ENCODE results near the gene CEBPA.
"Not testable (repeated sequence)": the region's sequence is repeated elsewhere in the genome, so short reads cannot be mapped to it uniquely, and the experiment has no call there.

CEBPA gene

DNA sequence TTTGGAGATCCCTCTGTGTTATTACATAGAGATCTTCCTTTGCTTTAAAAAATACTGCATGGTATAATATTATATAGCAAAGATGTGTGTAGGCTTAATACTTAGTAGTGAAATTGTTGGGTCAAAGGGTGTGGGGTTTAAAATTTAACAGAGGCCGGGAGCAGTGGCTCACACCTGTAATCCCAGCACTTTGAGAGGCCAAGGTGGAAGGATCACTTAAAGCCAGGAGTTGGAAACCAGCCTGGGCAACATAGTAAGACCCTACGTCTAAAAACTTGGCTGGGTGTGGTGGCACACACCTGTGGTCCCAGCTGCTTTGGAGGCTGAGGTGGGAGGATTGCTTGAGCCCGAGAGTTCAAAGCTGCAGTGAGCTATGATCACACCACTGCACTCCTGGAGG is 22.3 kb upstream of the CEBPA start:
- no peaks in the 10 kb centered on the region for H3K79me2 ChIP-seq (ENCODE audit: insufficient read depth, low read length)
- H3K4me1 ChIP-seq (ENCODE audit: insufficient read depth, low read length): no peaks in the 10 kb centered on the region
- DNase-seq (no peak), ATAC-seq (ENCODE audit: insufficient read depth, low read depth) (no peak)
- TF ChIP-seq, protein P1, sequence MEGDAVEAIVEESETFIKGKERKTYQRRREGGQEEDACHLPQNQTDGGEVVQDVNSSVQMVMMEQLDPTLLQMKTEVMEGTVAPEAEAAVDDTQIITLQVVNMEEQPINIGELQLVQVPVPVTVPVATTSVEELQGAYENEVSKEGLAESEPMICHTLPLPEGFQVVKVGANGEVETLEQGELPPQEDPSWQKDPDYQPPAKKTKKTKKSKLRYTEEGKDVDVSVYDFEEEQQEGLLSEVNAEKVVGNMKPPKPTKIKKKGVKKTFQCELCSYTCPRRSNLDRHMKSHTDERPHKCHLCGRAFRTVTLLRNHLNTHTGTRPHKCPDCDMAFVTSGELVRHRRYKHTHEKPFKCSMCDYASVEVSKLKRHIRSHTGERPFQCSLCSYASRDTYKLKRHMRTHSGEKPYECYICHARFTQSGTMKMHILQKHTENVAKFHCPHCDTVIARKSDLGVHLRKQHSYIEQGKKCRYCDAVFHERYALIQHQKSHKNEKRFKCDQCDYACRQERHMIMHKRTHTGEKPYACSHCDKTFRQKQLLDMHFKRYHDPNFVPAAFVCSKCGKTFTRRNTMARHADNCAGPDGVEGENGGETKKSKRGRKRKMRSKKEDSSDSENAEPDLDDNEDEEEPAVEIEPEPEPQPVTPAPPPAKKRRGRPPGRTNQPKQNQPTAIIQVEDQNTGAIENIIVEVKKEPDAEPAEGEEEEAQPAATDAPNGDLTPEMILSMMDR (IDR thresholded peaks at IDR 0.05; ENCODE audit: borderline replicate concordance, extremely low read depth, low read length, poor library complexity, severe bottlenecking): no peak
- TF ChIP-seq EZH2 (IDR thresholded peaks at IDR 0.05; ENCODE audit: borderline replicate concordance, low read depth, low read length, severe bottlenecking): no peak
- H3K9me3 ChIP-seq (ENCODE audit: insufficient read depth, low read length, severe bottlenecking): peaks cover 6% of the 10 kb centered on the region
- H3K36me3 ChIP-seq (ENCODE audit: insufficient read depth, low read length): no peaks in the 10 kb centered on the region
- H3K4me2 ChIP-seq (ENCODE audit: insufficient read depth, low read length): no peak overlapping the region
- no peak overlapping the region for H2AFZ ChIP-seq (ENCODE audit: low read depth, low read length)
- no peak overlapping the region for H3K4me3 ChIP-seq (ENCODE audit: low read depth in 1 of 2, low read length in 2 of 2)
- no peak overlapping the region for H3K9ac ChIP-seq (ENCODE audit: low read depth, low read length)
- H4K20me1 ChIP-seq (ENCODE audit: insufficient read depth, low read length): no peaks in the 10 kb centered on the region
- H3K27ac ChIP-seq (ENCODE audit: low read length): no peak overlapping the region
- H3K27me3 ChIP-seq (ENCODE audit: insufficient read depth, low read length, poor library complexity): no peaks in the 10 kb centered on the region

DNA sequence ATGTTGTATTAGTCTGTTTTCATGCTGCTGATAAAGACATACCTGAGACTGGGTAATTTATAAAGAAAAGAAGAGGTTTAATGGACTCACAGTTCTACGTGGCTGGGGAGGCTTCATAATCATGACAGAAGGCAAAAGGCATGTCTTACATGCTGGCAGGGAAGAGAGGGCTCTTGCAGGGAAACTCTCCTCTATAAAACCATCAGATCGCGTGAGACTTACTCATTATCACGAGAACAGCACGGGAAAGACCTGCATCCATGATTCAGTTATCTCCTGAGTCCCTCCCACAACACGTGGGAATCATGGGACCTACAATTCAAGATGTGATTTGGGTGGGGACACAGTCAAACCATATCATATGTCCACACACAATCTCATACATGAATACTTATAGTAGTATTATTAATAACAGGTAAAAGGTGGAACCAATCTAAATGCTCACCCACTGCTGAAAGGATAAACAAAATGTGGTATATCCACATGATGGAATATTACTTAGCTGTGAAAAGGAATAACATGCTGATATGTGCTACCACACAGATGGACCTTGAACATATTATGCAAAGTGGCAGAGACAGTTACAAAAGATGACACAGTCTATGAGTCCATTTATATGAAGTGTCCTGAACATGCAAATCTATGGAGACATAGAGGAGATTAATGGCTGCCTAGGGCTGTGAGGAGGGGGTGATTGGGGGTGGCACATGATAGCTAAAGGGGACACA is 20.9 kb upstream of the CEBPA start:
- no peak overlapping the region for H3K27ac ChIP-seq (ENCODE audit: low read length)
- TF ChIP-seq, protein P1 (IDR thresholded peaks at IDR 0.05; ENCODE audit: borderline replicate concordance, extremely low read depth, low read length, poor library complexity, severe bottlenecking): no peak
- no peak for TF ChIP-seq EZH2 (IDR thresholded peaks at IDR 0.05; ENCODE audit: borderline replicate concordance, low read depth, low read length, severe bottlenecking)
- no peaks in the 10 kb centered on the region for H4K20me1 ChIP-seq (ENCODE audit: insufficient read depth, low read length)
- no peaks in the 10 kb centered on the region for H3K79me2 ChIP-seq (ENCODE audit: insufficient read depth, low read length)
- H3K4me1 ChIP-seq (ENCODE audit: insufficient read depth, low read length): no peaks in the 10 kb centered on the region
- no peaks in the 10 kb centered on the region for H3K27me3 ChIP-seq (ENCODE audit: insufficient read depth, low read length, poor library complexity)
- no peak overlapping the region for H3K4me2 ChIP-seq (ENCODE audit: insufficient read depth, low read length)
- peaks cover 6% of the 10 kb centered on the region for H3K9me3 ChIP-seq (ENCODE audit: insufficient read depth, low read length, severe bottlenecking)
- H3K9ac ChIP-seq (ENCODE audit: low read depth, low read length): no peak overlapping the region
- H2AFZ ChIP-seq (ENCODE audit: low read depth, low read length): no peak overlapping the region
- ATAC-seq (ENCODE audit: insufficient read depth, low read depth) (no peak), DNase-seq (no peak)
- H3K4me3 ChIP-seq (ENCODE audit: low read depth in 1 of 2, low read length in 2 of 2): no peak overlapping the region
- H3K36me3 ChIP-seq (ENCODE audit: insufficient read depth, low read length): no peaks in the 10 kb centered on the region

DNA sequence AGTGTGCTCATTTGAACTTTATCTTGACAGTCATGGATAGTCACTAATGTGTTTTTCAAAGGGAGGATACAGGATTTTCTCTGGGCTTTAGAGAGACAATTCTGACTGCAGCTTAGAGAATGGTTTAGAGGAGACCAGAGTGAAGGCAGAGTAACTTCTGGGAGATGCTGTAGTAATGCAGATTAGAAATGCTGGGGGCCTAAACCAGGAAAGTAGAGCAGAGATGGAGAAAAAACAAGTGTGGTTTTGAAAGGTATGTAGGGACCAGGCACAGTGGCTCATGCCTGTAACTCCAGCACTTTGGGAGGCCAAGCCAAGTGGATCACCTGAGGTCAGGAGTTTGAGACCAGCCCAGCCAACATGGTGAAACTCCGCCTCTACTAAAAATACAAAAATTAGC is 18.3 kb upstream of the CEBPA start:
- DNase-seq (no peak), ATAC-seq (ENCODE audit: insufficient read depth, low read depth) (no peak)
- Histone ChIP-seq H3K79me2 (ENCODE audit: insufficient read depth, low read length) (no peaks in the 10 kb centered on the region), H3K4me1 (ENCODE audit: insufficient read depth, low read length) (no peaks in the 10 kb centered on the region), H4K20me1 (ENCODE audit: insufficient read depth, low read length) (no peaks in the 10 kb centered on the region), H3K27ac (ENCODE audit: low read length) (no peak overlapping the region), H3K9ac (ENCODE audit: low read depth, low read length) (no peak overlapping the region), H2AFZ (ENCODE audit: low read depth, low read length) (no peak overlapping the region), H3K27me3 (ENCODE audit: insufficient read depth, low read length, poor library complexity) (no peaks in the 10 kb centered on the region), H3K36me3 (ENCODE audit: insufficient read depth, low read length) (no peaks in the 10 kb centered on the region), H3K4me3 (ENCODE audit: low read depth in 1 of 2, low read length in 2 of 2) (no peak overlapping the region), H3K9me3 (ENCODE audit: insufficient read depth, low read length, severe bottlenecking) (peaks cover 6% of the 10 kb centered on the region), H3K4me2 (ENCODE audit: insufficient read depth, low read length) (no peak overlapping the region)
- no peak for TF ChIP-seq EZH2 (IDR thresholded peaks at IDR 0.05; ENCODE audit: borderline replicate concordance, low read depth, low read length, severe bottlenecking)
- TF ChIP-seq, protein P1 (IDR thresholded peaks at IDR 0.05; ENCODE audit: borderline replicate concordance, extremely low read depth, low read length, poor library complexity, severe bottlenecking): no peak

DNA sequence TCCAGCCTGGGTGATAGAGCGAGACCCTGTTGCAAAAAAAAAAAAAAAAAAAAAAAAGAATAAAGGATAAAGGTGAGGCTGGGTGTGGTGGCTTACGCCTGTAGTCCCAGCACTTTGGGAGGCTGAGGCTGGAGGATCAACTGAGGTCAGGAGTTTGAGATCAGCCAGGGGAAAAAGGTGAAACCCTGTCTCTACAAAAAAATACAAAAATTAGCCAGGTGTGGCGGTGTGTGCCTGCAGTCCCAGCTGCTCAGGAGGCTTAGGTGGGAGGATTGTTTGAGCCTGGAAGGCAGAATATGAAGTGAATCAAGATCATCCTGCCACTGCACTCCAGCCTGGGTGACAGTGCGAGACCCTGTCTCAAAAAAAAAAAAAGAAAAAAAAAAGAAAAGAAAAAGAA is 15.7 kb upstream of the CEBPA start:
- not testable (repeated sequence) for DNase-seq; H4K20me1 ChIP-seq (ENCODE audit: insufficient read depth, low read length); H3K36me3 ChIP-seq (ENCODE audit: insufficient read depth, low read length); H3K4me2 ChIP-seq (ENCODE audit: insufficient read depth, low read length); H3K9ac ChIP-seq (ENCODE audit: low read depth, low read length); H2AFZ ChIP-seq (ENCODE audit: low read depth, low read length); H3K4me3 ChIP-seq (ENCODE audit: low read depth in 1 of 2, low read length in 2 of 2); H3K9me3 ChIP-seq (ENCODE audit: insufficient read depth, low read length, severe bottlenecking); ATAC-seq (ENCODE audit: insufficient read depth, low read depth); H3K27me3 ChIP-seq (ENCODE audit: insufficient read depth, low read length, poor library complexity); H3K4me1 ChIP-seq (ENCODE audit: insufficient read depth, low read length); H3K27ac ChIP-seq (ENCODE audit: low read length); H3K79me2 ChIP-seq (ENCODE audit: insufficient read depth, low read length)
